Suprapubic skin (tissue), 4 donors: ENCODE results near the gene GOLGA5. TPM values are rescaled to one million over a fixed set of nuclear protein-coding genes. Genes with fewer than 3 reads are reported as not detected.
"Not testable (repeated sequence)": the region's sequence is repeated elsewhere in the genome, so short reads cannot be mapped to it uniquely, and the experiment has no call there.

Source experiments
- DNase-seq, 2 donors: peaks; one replicate each; pipeline ENCODE4 v3.0.0-alpha.2; 2019; ENCODE audit warnings: low spot score in 2 of 2
- H3K27ac ChIP-seq: fragments of 200-600 bp; sonication (generic); one replicate; pipeline ENCODE4 v1.5.1; 2019
- H3K27me3 ChIP-seq: fragments of 200-600 bp; sonication (generic); one replicate; pipeline ENCODE4 v1.5.1; 2019
- H3K36me3 ChIP-seq: fragments of 200-600 bp; sonication (generic); one replicate; pipeline ENCODE4 v1.5.1; 2019
- H3K4me1 ChIP-seq: fragments of 200-600 bp; sonication (generic); one replicate; pipeline ENCODE4 v1.5.1; 2019
- H3K4me3 ChIP-seq: fragments of 200-600 bp; sonication (generic); one replicate; pipeline ENCODE4 v1.5.1; 2019; ENCODE audit warnings: mild to moderate bottlenecking
- H3K9me3 ChIP-seq: fragments of 200-600 bp; sonication (generic); one replicate; pipeline ENCODE4 v1.5.1; 2019
- EP300 ChIP-seq: sonication (generic); formaldehyde crosslinking; IDR thresholded peaks from one replicate; pipeline ENCODE4 v1.6.1; 2017; ENCODE audit warnings: antibody characterized with exemption
- POLR2A ChIP-seq, 2 donors: fragments of 450-650 bp; IDR thresholded peaks; one replicate each; pipeline ENCODE4 v1.6.1; 2017; ENCODE audit warnings: antibody characterized with exemption in 2 of 2, mild to moderate bottlenecking in 2 of 2, moderate library complexity in 2 of 2
- POLR2AphosphoS5 ChIP-seq, 3 donors: sonication (generic); formaldehyde crosslinking; IDR thresholded peaks; one replicate each; pipeline ENCODE4 v1.6.1; 2017; ENCODE audit warnings: antibody characterized with exemption in 3 of 3
- WGBS: methylation state at CpG from one replicate; pipeline ENCODE4 v1.1.5; 2018; 5-methylcytosine and 5-hydroxymethylcytosine counted together
- total RNA-seq, 4 donors: library from RNA; depleted of rRNA; stranded (reverse); fragments of >200 nt; gene quantifications; one replicate each; pipeline ENCODE4 v1.1.0, GENCODE V29; 2016
- TF ChIP-seq, protein P1 (sequence below), 2 donors: fragments of 200-600 bp in 1 of 2; fragments of 450-650 bp in 1 of 2; sonication (generic) in 1 of 2; IDR thresholded peaks; one replicate each; pipeline ENCODE4 v1.5.1; 2016 to 2019; ENCODE audit warnings: antibody characterized with exemption in 2 of 2, mild to moderate bottlenecking in 1 of 2, moderate library complexity in 1 of 2

GOLGA5 gene
- total RNA-seq, 4 donors from 2014 or later, result 26.2 to 35.3 (median 30.8) TPM

GRCh38 chr14:92847278-92847677 lies 53.2 kb downstream of the GOLGA5 start:
- no peaks in the 10 kb centered on the region for H3K27me3 ChIP-seq
- 64% methylated on average over 6 of the region's 6 CpGs for WGBS
- peaks cover 7% of the 10 kb centered on the region for H3K36me3 ChIP-seq
- H3K4me3 ChIP-seq, result no peak overlapping the region
- no peaks in the 10 kb centered on the region for H3K9me3 ChIP-seq
- peaks cover 3% of the 10 kb centered on the region for H3K4me1 ChIP-seq
- no peak for DNase-seq
- H3K27ac ChIP-seq, result no peak overlapping the region
- TF ChIP-seq POLR2A (IDR thresholded peaks at IDR 0.05) (no peak), POLR2AphosphoS5 (IDR thresholded peaks at IDR 0.05) (no peak)

GRCh38 chr14:92847749-92848148 lies 53.6 kb downstream of the GOLGA5 start:
- Histone ChIP-seq H3K4me1 (peaks cover 3% of the 10 kb centered on the region), H3K4me3 (no peak overlapping the region), H3K9me3 (no peaks in the 10 kb centered on the region), H3K27me3 (no peaks in the 10 kb centered on the region), H3K27ac (no peak overlapping the region), H3K36me3 (peaks cover 4% of the 10 kb centered on the region)
- DNase-seq, result no peak
- TF ChIP-seq EP300 (no peak), POLR2A (IDR thresholded peaks at IDR 0.05) (no peak), POLR2AphosphoS5 (IDR thresholded peaks at IDR 0.05) (no peak)
- TF ChIP-seq, protein P1, sequence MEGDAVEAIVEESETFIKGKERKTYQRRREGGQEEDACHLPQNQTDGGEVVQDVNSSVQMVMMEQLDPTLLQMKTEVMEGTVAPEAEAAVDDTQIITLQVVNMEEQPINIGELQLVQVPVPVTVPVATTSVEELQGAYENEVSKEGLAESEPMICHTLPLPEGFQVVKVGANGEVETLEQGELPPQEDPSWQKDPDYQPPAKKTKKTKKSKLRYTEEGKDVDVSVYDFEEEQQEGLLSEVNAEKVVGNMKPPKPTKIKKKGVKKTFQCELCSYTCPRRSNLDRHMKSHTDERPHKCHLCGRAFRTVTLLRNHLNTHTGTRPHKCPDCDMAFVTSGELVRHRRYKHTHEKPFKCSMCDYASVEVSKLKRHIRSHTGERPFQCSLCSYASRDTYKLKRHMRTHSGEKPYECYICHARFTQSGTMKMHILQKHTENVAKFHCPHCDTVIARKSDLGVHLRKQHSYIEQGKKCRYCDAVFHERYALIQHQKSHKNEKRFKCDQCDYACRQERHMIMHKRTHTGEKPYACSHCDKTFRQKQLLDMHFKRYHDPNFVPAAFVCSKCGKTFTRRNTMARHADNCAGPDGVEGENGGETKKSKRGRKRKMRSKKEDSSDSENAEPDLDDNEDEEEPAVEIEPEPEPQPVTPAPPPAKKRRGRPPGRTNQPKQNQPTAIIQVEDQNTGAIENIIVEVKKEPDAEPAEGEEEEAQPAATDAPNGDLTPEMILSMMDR (IDR thresholded peaks at IDR 0.05), result no peak
- 55% methylated on average over 2 of the region's 2 CpGs for WGBS

DNA sequence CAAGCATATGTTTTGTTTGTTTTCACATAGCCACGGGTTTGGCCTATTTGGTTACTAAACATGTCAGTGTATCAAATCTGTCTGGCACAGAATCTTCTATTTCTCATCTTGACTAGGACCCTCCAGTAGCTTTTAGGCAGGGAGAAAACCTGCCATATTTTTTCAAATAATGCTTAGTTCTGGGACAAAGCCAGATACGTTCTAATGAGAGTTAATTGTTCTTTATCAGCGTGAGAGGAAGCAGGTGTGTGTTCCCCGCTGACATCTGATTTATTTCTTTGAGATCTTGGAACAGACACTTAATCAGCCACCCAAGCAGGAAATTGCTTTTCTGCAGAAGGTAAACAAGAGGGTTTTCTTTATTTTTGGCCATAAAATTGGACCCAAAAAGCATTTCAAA lies 54.8 kb downstream of the GOLGA5 start:
- no peak for TF ChIP-seq POLR2A (IDR thresholded peaks at IDR 0.05)
- no peak for TF ChIP-seq EP300
- no peak for TF ChIP-seq POLR2AphosphoS5 (IDR thresholded peaks at IDR 0.05)
- TF ChIP-seq, protein P1 (IDR thresholded peaks at IDR 0.05), result no peak
- Histone ChIP-seq H3K27me3 (no peaks in the 10 kb centered on the region), H3K4me1 (peaks cover 3% of the 10 kb centered on the region), H3K27ac (no peak overlapping the region), H3K4me3 (no peak overlapping the region), H3K36me3 (no peaks in the 10 kb centered on the region), H3K9me3 (no peaks in the 10 kb centered on the region)
- WGBS, result 32% methylated on average over 4 of the region's 4 CpGs
- no peak for DNase-seq

- WGBS, result 91% methylated on average over 2 of the region's 2 CpGs
Measured at GRCh38 chr14:92850492-92850891, 56.4 kb downstream of the GOLGA5 start.

GRCh38 chr14:92853136-92853535 lies 59.0 kb downstream of the GOLGA5 start:
- not testable (repeated sequence) for H3K9me3 ChIP-seq, DNase-seq, H3K36me3 ChIP-seq, H3K4me1 ChIP-seq, H3K27ac ChIP-seq, H3K27me3 ChIP-seq, H3K4me3 ChIP-seq
- WGBS, result 78% methylated on average over 8 of the region's 8 CpGs

More at GRCh38 chr14:92850492-92850891, 56.4 kb downstream of the GOLGA5 start:
- TF ChIP-seq POLR2A (IDR thresholded peaks at IDR 0.05) (no peak), POLR2AphosphoS5 (IDR thresholded peaks at IDR 0.05) (no peak), EP300 (no peak)
- TF ChIP-seq, protein P1 (IDR thresholded peaks at IDR 0.05), result no peak
- DNase-seq, result no peak
- Histone ChIP-seq H3K27ac (no peak overlapping the region), H3K36me3 (no peaks in the 10 kb centered on the region), H3K4me3 (no peak overlapping the region), H3K27me3 (no peaks in the 10 kb centered on the region), H3K4me1 (peaks cover 3% of the 10 kb centered on the region), H3K9me3 (no peaks in the 10 kb centered on the region)

- no peaks in the 10 kb centered on the region for H3K36me3 ChIP-seq
- H3K27ac ChIP-seq, result no peak overlapping the region
- 73% methylated on average over 7 of the region's 7 CpGs for WGBS
- TF ChIP-seq EP300 (no peak), POLR2AphosphoS5 (IDR thresholded peaks at IDR 0.05) (no peak), POLR2A (IDR thresholded peaks at IDR 0.05) (no peak)
- TF ChIP-seq, protein P1 (IDR thresholded peaks at IDR 0.05), result no peak
- no peaks in the 10 kb centered on the region for H3K27me3 ChIP-seq
- no peak for DNase-seq
- H3K4me1 ChIP-seq, result peaks cover 3% of the 10 kb centered on the region
- H3K9me3 ChIP-seq, result no peaks in the 10 kb centered on the region
- no peak overlapping the region for H3K4me3 ChIP-seq
Measured at GRCh38 chr14:92860049-92860840, 66.1 kb downstream of the GOLGA5 start.
